ENCODE results near the gene AGMAT.
"Not testable (repeated sequence)": the region's sequence is repeated elsewhere in the genome, so short reads cannot be mapped to it uniquely, and the experiment has no call there.

Gene AGMAT

DNA sequence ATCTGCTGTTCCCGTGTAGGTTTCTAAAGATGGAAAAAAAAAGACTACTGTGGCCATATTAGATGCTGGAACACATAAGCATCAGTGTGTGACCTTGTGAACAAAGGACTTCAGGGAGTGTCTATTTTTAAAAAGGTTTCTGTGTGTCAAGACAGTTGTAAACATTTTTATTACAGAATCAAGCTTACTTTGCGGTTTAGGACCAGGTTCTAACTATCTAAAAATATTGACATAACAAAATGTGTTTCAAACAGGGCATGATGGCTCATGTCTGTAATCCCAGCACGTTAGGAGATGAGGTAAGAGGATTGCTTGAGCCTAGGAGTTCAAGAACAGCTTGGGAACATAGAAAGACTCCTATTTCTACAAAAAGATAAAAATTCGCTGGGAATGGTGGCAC, 25.3 kb upstream of the AGMAT start:
- DNase-seq, result no peak

DNA sequence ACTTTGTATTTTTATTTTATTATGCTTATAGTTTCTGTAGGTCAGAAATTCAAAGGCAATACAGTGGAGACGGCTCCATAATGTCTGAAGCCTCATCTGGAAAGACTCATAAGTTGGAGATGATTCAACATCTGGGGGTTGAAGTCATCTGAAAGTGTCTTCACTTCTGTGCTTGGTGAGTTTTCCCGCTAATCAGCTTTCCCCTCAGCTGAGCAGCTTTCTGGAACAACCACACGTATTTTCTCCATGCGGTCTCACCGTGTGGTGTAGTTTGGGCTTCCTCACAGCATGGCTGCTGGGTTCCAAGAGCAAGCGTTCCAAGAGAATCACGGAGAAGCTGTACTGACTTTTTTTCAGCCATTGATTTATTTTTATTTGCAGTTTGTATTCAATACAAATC, 24.8 kb upstream of the AGMAT start:
- no peak for DNase-seq

DNA sequence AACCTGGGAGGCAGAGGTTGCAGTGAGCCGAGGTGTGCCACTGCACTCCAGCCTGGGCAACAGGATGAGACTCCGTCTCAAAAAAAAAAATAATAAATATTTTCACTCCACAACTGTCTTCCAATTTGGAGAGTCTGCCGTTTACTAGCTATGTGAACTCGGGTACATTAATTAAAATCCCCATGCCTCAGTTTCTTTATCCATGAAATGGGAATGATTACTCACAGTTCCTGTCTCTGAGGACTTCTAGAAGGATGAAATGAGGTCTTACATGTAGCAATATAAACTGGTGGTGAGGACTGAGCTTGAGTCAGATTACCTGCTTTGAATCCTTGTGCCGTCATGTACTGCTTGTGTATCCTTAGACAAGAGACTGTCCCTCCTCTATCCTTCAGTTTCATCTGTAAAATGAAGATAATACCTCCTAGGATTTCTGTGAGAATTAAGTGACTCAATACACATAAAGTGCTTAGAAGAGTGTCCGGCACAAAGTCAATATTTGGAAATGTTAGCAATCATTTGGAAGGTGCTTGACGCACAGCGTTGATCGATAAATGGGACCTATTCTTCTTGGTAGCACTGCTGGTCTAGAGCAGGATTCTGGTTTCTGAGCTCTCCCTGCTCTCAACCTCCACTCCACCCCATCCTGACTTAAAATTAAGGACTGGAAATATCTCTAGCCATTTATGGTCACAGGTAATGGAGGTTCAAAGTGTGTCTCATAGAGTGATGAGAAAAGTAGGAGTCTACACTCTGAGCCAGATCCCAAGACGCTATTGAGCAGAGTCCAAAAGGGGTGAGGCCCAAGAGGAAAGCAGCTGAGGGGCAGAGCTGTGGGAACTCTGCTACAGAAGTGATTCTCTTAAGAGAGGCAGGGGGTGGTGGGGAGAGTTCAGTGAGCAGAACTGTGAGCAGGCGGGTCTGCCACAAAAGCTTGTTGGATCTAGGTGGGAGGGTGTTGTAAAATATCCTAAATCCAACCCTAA, 20.8 kb upstream of the AGMAT start:
- no peak for DNase-seq

DNA sequence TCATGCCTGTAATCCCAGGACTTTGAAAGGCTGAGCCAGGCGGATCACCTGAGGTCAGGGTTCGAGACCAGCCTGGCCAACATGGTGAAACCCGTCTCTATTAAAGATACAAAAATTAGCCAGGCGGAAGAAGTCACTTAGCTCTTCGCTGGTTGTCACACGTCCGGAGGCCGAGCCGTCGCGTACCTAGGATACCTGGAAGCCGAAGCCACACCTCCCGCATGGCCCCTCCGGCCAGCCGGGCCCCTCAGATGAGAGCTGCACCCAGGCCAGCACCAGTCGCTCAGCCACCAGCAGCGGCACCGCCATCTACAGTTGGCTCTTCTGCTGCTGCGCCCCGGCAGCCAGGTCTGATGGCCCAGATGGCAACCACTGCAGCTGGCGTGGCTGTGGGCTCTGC, 19.5 kb upstream of the AGMAT start:
- DNase-seq, result not testable (repeated sequence)

DNA sequence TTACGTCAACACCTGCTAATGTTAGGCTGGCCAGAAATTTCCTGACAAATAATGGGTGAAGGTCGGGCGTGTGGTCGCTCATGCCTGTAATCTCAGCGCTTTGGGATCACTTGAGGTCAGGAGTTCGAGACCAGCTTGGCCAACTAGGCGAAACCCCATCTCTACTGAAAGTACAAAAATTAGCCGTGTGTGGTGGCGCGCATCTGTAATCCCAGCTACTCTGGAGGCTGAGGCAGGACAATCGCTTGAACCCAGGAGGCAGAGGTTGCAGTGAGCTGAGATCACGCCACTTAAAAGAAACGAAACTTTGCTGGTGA, 19.1 kb upstream of the AGMAT start:
- not testable (repeated sequence) for DNase-seq

DNA sequence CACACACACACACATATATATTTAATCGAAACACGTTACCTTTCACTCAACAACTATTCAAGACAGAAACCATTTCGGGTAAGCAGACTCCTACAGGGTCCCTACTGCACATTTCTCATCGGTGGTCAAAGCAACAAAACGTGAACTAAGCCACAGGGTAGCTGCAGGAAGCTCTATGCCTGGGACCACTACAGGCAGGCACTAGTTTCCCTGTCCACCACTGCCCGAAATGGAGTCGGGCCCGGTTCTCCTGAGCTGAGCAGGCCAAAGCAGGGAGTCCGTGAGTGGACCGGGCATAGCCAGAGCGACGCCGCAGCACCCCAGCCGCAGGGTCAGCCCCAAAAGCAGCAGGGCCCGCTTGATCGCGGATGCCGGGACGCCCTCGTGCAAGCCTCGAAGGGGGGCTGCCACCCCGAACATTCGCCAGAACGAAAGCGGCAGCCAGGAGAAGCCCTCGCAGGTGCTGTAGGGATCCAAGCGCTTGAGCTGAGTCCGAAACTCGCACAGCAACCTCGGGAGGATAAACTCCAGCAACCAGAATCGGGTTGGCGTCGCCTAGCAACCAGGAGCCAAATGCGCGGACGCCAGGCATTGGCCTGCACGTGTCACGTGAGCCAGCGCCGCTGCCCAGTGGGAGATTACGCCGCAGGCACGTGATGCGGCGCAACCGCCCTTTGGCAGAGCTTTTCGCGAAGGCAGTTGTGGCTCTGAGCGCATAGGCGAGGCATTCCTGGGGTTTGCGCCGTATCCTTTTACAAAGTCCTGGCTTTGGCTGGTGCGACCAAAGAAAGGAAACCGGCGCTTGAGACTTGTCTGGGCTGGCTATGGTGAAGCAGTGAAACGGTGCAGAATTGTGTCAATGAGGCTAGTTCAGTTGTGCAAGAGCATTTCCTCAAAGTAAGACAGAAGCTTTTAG, 18.5 kb upstream of the AGMAT start:
- DNase-seq, result peak; percentile 93

DNA sequence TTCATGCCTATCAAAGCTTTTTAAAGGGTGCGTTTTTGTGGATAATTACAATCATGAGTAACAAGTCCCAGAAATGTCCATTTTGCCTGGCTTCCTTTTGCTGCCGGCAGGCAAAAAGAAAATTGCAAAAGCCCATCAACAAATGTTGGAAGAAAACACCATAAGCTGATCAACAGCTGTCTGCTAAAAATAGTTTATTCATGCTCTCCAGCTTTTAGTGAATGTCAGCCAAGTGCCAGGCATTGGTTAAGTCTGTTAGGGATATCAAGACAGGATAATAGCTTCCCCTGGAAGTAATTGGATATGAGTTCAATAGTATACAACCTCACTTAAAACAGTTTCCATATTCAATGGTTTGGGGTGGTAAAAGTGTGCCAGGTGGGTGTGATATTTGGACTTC, 13.6 kb upstream of the AGMAT start:
- no peak for DNase-seq

DNA sequence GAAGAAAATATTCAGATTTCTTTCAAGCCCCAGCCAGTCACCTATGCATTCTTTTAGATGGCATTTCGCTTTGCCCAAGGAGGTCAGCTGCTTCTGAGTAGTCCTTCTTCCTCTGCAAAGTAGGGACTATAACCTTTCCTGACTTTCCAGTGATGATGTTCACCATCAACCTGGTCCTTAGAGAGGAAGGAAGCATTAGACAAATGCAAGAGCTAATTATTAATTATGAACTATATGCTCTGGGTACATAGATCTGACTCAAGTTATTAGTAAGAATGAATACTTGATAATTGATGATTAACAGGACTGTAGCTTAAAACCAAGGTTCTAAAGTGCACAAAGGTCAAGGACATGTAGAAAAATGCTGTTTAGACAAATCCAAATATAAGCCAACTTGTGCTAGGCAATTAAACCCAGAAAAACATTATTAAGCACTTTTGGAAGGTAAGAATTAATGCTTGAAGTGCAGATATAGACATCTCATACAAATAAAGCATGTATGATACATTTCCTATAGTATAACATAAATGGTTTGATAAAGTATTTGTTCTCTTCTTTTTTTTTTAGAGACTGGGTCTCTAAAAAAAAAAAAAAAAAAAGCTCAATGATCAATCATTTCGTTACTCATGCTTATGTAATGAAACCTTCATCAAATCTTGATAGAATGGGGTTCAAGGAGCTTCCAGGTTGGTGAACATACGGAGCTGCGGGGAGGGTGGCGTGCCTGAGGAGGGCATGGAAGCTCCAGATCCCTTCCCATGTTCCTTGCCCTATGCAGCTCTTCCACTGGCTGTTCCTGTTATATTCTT, 11.2 kb upstream of the AGMAT start:
- no peak for DNase-seq

DNA sequence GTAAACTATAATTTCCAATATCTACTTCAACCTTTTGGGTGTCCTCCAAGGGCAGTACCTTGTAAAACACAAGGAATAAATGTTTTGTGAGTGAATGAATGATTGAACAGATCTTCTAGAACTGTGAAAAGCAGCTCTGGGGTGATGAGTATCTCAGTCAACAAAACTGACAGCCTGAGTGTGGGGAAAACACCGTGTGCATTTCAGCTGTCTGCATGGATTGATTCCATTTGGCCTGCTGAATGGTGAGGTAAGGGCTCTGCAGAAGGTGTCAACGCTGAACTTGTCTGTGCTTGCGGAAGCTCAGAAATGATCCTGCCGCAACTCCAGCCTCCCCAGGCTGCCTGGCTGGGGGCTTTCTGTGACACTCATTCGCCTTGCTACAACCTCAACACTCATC, 7.4 kb upstream of the AGMAT start:
- no peak for DNase-seq

DNA sequence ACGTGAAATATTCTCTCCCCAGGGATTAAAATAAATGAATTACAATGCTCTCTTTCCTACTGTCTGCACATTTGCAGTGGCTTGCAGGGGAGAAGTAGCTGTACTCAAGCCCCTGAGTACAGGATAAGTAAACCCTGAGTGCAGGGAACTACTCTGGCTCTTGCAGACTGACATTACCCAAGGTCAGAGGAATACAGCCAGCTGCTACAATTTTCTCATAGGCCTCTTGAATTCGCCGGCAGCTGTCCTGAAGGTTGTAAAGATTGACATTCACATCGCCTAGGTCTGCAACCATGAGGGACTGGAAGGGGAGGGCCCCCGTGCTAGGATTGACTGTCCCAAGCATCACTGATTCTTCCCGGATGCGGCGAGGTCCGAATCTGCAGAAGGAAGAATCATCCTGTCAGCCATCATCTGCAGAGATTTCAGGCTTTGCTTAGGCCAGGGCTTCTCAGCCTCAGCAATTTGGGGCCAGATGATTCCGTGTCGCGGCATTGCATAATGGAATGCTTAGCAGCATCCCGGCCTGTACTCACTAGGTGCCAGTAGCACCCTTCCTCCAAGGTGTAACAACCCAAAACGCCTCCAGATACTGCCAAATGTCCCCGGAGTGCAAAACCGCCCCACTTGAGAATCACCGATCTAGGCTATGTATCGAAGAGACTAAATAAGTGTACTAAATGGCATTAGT, 1.7 kb downstream of the AGMAT start:
- DNase-seq, result no peak

DNA sequence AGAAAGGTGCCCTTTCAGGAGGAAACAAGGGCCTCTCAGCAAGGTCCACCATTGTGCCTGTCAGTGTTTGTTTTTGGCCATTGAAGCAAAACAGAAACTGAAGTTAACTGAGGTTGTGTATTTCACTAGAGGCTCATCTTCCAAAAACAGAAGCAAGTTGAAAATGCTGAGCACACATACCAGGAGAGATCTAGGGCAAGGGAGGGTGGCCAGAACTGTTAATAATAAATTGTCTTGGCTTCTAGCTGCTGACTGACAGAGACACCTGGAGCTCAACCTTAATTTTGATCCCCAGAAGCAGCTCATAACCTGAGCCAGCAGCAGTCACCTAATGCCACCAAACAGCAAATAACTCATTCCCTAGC, 5.2 kb downstream of the AGMAT start:
- no peak for DNase-seq

DNA sequence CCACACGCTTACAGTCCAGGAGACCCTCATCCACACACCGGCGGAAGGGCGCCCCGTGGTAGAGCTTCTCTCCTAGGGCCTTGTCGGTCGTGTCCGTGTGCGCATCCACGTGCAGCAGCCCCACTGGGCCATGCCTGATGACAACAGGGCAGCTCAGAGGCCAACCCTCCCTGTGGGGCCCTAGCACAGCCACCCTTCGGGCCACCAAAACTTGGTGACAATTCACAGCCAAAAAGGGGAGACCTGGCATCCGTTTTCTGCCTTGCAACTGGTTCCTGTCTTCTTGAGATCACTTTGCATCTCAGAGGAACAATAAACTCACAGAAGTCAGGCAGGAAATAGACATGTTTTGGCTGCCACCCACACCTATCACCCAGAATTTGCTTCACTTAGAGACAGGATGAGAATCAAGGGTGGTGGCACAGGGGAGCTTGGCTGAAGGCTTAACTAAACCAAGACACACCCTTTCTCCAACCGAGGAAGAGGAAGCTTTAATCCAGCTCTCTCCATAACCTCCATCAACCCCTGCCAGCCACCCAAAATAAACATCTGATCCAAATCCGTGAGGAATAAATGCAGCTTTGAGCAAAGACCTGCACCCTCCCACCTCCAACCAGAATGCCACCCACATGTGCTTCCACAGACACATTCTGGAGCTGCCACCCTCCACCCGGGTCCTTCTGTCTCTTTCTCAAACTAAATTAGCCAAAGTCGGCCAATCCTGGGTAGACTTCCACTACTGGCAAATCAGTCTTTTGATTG, 5.7 kb downstream of the AGMAT start:
- DNase-seq, result peak; percentile 25

DNA sequence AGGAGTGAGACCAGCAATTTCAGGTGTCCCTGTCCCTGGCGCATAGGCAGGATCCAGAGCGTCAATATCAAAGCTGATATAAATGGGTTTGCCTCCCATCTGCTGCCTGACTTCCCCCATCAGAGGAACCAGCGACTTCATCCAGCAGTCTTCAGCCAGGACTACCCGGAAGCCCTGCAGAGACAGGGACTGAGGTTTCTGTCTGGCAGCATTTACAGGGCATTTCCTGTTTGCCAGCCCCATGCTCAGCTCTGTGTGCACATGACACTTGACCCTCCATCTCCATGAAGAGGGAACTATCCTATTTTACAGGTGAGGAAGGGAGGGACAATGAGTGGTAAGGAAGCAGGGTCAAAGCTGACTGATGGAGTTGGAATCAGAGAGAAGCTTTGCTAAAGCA, 7.2 kb downstream of the AGMAT start:
- DNase-seq, result no peak

DNA sequence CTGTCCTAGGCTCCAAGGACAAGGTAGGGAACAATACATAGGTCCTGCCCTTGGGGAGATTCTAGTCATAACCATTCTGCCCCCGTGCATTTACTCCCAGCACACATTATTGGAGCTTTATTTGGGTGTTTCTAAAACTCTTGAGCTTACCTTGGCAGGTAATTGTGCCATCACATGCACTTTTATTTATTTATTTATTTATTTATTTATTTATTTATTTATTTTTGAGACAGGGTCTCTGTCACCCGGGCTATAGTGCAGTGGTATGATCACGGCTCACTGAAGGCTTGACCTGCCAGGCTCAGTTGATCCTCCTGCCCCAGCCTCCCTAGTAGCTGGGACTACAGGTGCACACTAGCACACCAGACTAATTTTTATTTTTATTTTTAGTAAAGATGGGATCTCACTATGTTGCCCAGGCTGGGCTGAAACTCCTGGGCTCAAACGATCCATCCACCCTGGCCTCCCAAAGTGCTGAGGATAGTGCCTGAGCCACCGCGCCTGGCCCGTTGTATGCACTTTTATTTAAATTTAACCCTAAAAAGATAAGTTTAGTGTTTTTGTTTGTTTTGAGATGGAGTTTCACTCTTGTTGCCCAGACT, 9.2 kb downstream of the AGMAT start:
- no peak for DNase-seq

DNA sequence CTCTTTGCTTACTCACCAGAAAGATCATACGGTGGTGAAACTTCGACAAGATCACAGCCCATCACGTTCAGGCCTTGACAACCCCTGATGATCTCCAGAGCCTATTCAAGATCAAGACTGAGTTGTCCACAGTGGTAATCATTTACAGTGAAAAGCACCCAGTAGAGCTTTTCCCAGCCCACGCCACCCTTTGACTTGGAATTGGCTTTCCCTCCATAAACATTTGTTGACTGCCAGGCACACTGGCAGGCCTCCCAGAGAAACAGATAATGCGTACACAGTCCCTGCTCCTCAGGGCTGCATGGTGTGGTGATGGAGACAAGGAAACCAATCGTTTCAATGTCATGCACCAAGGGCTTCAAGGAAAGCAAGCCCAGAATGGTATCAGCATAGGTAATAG, 10.1 kb downstream of the AGMAT start:
- no peak for DNase-seq

DNA sequence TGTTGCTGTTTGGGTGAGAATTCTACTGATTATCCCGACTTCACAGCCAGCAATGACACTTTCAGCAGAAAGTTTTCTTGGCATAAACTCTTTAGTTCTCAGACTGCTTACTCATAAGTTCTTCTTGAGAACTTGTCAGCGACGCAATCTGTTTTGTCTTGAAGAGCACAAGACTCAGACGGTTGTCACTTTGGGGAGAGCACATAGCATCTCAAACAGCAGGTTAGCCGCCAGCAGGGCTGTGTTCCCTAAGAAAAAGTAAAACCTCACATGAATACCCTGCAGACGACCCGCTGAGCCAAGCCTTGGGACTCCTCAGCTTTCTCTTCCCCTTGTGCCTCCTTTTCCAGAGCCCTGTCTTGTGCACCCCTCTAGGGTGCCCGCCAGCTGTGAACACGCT, 11.4 kb downstream of the AGMAT start:
- DNase-seq, result no peak

DNA sequence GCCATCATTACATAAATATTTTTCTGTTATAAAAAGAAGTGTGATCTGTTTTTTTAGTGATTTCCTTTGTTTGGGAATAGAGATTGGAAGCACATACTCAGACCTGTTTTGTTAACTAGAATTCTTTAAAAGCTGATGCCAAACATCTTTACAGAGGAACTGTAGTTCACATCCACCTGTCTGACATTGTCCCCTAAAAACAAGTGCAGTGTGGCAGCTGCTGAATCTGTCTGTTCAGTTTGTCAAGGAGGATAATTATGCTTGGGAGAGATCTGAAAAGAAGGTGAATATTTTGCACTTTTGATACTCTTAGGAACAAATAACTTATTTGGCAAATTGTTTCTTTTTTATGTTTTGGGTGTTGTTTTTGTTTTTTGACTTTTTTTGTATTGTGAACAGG, 13.6 kb downstream of the AGMAT start:
- no peak for DNase-seq

DNA sequence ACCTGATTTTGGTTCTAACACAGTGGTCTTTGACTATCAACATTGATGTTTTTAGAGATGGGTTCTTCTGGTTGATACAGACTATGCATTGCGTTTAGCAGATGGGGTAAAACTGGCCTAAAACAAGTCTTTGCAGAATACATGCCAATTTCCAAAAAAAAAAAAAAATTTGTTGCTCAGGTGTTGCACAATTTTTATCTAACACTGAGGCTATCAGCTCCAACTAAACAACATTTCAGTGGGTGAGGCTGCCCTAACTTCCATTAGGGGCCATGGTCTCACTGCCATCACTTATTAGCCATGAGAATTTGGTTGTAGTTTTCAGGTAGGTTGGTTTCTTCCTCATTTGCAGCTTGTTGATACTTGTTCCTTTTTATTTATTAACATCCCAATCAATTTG, 14.0 kb downstream of the AGMAT start:
- DNase-seq, result no peak

DNA sequence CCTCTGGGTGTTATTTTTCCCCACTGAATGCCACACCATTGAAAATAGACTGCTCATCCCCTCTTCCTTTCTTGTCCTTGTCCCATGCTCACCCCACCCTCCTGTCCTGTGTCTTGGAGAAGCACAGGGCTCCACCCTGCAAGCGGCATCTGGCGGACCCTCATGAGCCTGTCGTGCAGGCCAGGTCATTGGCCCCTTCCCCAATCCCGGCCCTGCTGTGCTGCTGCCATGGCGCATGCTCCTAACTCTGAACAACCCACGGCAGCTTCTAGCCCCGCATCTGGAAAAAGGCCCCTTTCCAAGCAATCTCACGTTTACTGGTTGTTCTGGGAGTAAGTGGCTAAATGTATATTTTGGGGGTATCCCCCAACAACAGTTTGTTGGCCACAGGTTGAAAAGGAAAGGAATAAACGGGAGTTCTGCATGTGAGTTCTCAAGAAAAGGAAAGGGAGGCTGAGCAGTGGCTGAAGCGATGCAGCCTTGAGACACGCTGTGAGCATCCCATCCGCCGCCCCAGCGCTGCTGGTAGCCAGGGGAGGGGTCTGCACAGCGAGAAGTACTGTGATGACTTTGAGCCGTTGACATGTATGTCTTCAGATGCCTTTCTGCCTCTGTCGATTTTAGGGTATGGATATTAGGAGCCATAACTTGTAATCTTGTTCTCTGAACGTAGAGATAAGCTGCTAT, 16.3 kb downstream of the AGMAT start:
- no peak for DNase-seq

DNA sequence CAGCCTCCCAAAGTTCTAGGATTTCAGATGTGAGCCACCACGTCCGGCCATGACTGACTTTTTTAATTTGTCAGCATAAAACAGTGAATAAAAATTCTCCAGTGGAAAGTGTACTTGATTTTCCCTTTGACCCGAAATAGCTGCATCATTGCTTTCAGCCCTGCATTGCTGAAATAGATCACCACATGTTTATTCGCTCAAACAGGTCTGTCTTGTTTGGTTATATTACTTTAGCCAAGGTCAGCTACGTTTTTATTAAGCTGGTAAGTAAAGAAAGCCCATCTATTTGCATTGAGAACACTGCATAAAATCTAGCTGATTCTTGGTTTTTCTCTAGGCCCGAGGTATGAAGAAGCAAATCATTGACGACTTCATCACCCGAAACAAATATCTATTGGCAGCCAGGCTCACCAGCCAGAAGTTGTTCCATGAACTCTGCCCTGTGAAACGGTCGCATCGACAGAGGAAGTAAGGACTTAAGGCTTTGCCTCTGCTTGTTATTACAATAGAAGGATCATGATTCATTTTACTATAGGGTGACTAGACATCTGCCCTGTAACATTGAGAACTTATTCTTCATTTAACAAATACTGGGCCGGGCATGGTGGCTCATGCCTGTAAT, 25.6 kb downstream of the AGMAT start:
- DNase-seq, result no peak
